Gastroesophageal sphincter (tissue), 4 donors: Measurements from ENCODE around the gene GET3. TPM values are rescaled to one million over a fixed set of nuclear protein-coding genes. Genes with fewer than 3 reads are reported as not detected.

Source experiments
- ATAC-seq: fragments of 150-250 bp; one replicate; pipeline ENCODE4 v1.9.1; 2016; ENCODE audit warnings: mild to moderate bottlenecking, moderate library complexity
- H3K27ac ChIP-seq, 4 donors: fragments of 200-600 bp; sonication (generic) in 3 of 4; 1 replicate in 3 of 4; 2 replicates in 1 of 4; pipeline ENCODE4 v1.5.1; 2016 to 2019
- H3K27me3 ChIP-seq: fragments of 200-600 bp; sonication (generic); one replicate; pipeline ENCODE4 v1.5.1; 2019
- H3K36me3 ChIP-seq, 2 donors: fragments of 200-600 bp; sonication (generic); one replicate each; pipeline ENCODE4 v1.5.1; 2019; ENCODE audit warnings: control low read depth in 1 of 2
- H3K4me1 ChIP-seq, 3 donors: fragments of 200-600 bp; sonication (generic); 1 replicate in 2 of 3; 2 replicates in 1 of 3; pipeline ENCODE4 v1.5.1; 2016 to 2019; ENCODE audit warnings: control low read depth in 2 of 3
- H3K4me3 ChIP-seq, 2 donors: fragments of 200-600 bp; sonication (generic); one replicate each; pipeline ENCODE4 v1.5.1; 2019; ENCODE audit warnings: mild to moderate bottlenecking in 1 of 2, moderate library complexity in 1 of 2
- H3K9me3 ChIP-seq, 3 donors: fragments of 200-600 bp; sonication (generic); one replicate each; pipeline ENCODE4 v1.5.1; 2017 to 2019; ENCODE audit warnings: control low read depth in 2 of 3
- CTCF ChIP-seq, 4 experiments: fragments of 200-600 bp in 2 of 4; fragments of 450-650 bp in 2 of 4; sonication (generic) in 1 of 4; IDR thresholded peaks; one replicate each; pipeline ENCODE4 v1.5.1; 2017 to 2019; ENCODE audit warnings: antibody characterized with exemption in 4 of 4, mild to moderate bottlenecking in 2 of 4, moderate library complexity in 2 of 4
- EP300 ChIP-seq: sonication (generic); formaldehyde crosslinking; IDR thresholded peaks from one replicate; pipeline ENCODE4 v1.6.1; 2017; ENCODE audit warnings: antibody characterized with exemption, mild to moderate bottlenecking
- POLR2A ChIP-seq, 2 donors: fragments of 450-650 bp; IDR thresholded peaks; one replicate each; pipeline ENCODE4 v1.6.1; 2017; ENCODE audit warnings: antibody characterized with exemption in 2 of 2, mild to moderate bottlenecking in 2 of 2, moderate library complexity in 1 of 2
- POLR2AphosphoS5 ChIP-seq: sonication (generic); formaldehyde crosslinking; IDR thresholded peaks from one replicate; pipeline ENCODE4 v1.6.1; 2017; ENCODE audit warnings: antibody characterized with exemption
- WGBS, 2 donors: methylation state at CpG; one replicate each; pipeline ENCODE4 v1.1.5; 2018; ENCODE audit warnings: low coverage in 1 of 2; 5-methylcytosine and 5-hydroxymethylcytosine counted together
- total RNA-seq, 4 donors: library from RNA; depleted of rRNA; stranded (reverse); fragments of >200 nt; gene quantifications; one replicate each; pipeline ENCODE4 v1.1.0, GENCODE V29; 2016

Gene GET3
- total RNA-seq, 4 donors from 2014 or later = 47.3 to 58.2 (median 55.8) TPM

- Histone ChIP-seq H3K36me3 (peaks cover 0 to 18% of the 10 kb centered on the region in 2 donors), H3K4me1 (peaks cover 0 to 56% (median 15%) of the 10 kb centered on the region in 3 donors), H3K27ac (peak overlapping the region; percentile 89 to 100 (median 98)), H3K4me3 (peak overlapping the region; percentile 60 to 97), H3K9me3 (no peaks in the 10 kb centered on the region), H3K27me3 (no peaks in the 10 kb centered on the region)
- ATAC-seq = peak; percentile 46
- no peak for TF ChIP-seq EP300
- peak in 3 of 4 experiments; percentile 20 to 41 (median 39) for TF ChIP-seq CTCF (IDR thresholded peaks at IDR 0.05)
- peak; percentile 65 to 86 for TF ChIP-seq POLR2A (IDR thresholded peaks at IDR 0.05)
- peak; percentile 95 for TF ChIP-seq POLR2AphosphoS5
- 0% methylated on average over 2 to 6 of the region's 81 CpGs for WGBS, 2 donors
Measured at GRCh38 chr19:12793290-12794195, 56.2 kb downstream of the GET3 start.

- peaks cover 0 to 48% (median 9%) of the 10 kb centered on the region in 3 donors for H3K4me1 ChIP-seq
- no peaks in the 10 kb centered on the region for H3K27me3 ChIP-seq
- H3K27ac ChIP-seq = peak overlapping the region; percentile 89 to 100 (median 98)
- H3K36me3 ChIP-seq = peaks cover 0 to 27% of the 10 kb centered on the region in 2 donors
- peak; percentile 9 for TF ChIP-seq POLR2AphosphoS5
- TF ChIP-seq POLR2A (IDR thresholded peaks at IDR 0.05) = no peak
- TF ChIP-seq EP300 = no peak
- peak in 1 of 4 experiments; percentile 1 for TF ChIP-seq CTCF (IDR thresholded peaks at IDR 0.05)
- peak overlapping the region; percentile 60 to 97 for H3K4me3 ChIP-seq
- WGBS, 2 donors = 68 to 79% methylated on average over 2 to 4 of the region's 7 CpGs
- no peak for ATAC-seq
- no peaks in the 10 kb centered on the region for H3K9me3 ChIP-seq
Measured at GRCh38 chr19:12794196-12794941, 57.1 kb downstream of the GET3 start.

- no peaks in the 10 kb centered on the region for H3K27me3 ChIP-seq
- peaks cover 0 to 33% of the 10 kb centered on the region in 2 donors for H3K36me3 ChIP-seq
- H3K27ac ChIP-seq = peak overlapping the region in 3 of 4 donors; percentile 8 to 100 (median 98)
- ATAC-seq = no peak
- TF ChIP-seq POLR2A (IDR thresholded peaks at IDR 0.05) (no peak), POLR2AphosphoS5 (no peak), CTCF (IDR thresholded peaks at IDR 0.05) (no peak), EP300 (no peak)
- no peaks in the 10 kb centered on the region for H3K9me3 ChIP-seq
- peaks cover 0 to 51% (median 10%) of the 10 kb centered on the region in 3 donors for H3K4me1 ChIP-seq
- WGBS, 2 donors = 84 to 91% methylated on average over 5 to 9 of the region's 9 CpGs
- no peak overlapping the region for H3K4me3 ChIP-seq
Measured at GRCh38 chr19:12794971-12795381, 57.7 kb downstream of the GET3 start.

GRCh38 chr19:12796146-12797071, 59.1 kb downstream of the GET3 start:
- peak overlapping the region in 3 of 4 donors; percentile 53 to 100 (median 65) for H3K27ac ChIP-seq
- no peaks in the 10 kb centered on the region for H3K9me3 ChIP-seq
- TF ChIP-seq CTCF (IDR thresholded peaks at IDR 0.05) (peak in 3 of 4 experiments; percentile 97 to 99 (median 97)), POLR2A (IDR thresholded peaks at IDR 0.05) (no peak), POLR2AphosphoS5 (peak; percentile 53)
- peaks cover 0 to 40% of the 10 kb centered on the region in 2 donors for H3K36me3 ChIP-seq
- H3K4me1 ChIP-seq = peaks cover 0 to 54% (median 16%) of the 10 kb centered on the region in 3 donors
- ATAC-seq = peak; percentile 17
- 0 to 7% methylated on average over 3 to 7 of the region's 18 CpGs for WGBS, 2 donors
- no peak overlapping the region for H3K4me3 ChIP-seq
- H3K27me3 ChIP-seq = no peaks in the 10 kb centered on the region
